Nephron (organoid): Measurements from ENCODE around the gene GPR139.

Source experiments
- H3K27ac Mint-ChIP-seq, 3 experiments: 2 replicates each; pipeline ENCODE4 v1.8.0; 2020; ENCODE audit warnings: mixed read lengths in 3 of 3, mild to moderate bottlenecking in 2 of 3, moderate library complexity in 1 of 3
- H3K27me3 Mint-ChIP-seq: 2 replicates; pipeline ENCODE4 v1.8.0; 2021; ENCODE audit warnings: low read depth, mild to moderate bottlenecking, moderate library complexity, mixed read lengths
- H3K36me3 Mint-ChIP-seq: 2 replicates; pipeline ENCODE4 v1.8.0; 2020; ENCODE audit warnings: low read depth, mixed read lengths
- H3K4me1 Mint-ChIP-seq: 2 replicates; pipeline ENCODE4 v1.8.0; 2020; ENCODE audit warnings: mixed read lengths
- H3K4me3 Mint-ChIP-seq, 3 experiments: 2 replicates each; pipeline ENCODE4 v1.8.0; 2020; ENCODE audit warnings: mild to moderate bottlenecking in 3 of 3, mixed read lengths in 3 of 3, moderate library complexity in 2 of 3
- H3K9me3 Mint-ChIP-seq: 2 replicates; pipeline ENCODE4 v1.8.0; 2020; ENCODE audit warnings: mixed read lengths
- TF ChIP-seq, protein P1 (sequence below), 3 experiments: fragments of 200-600 bp; sonication (generic); IDR thresholded peaks; one replicate each; pipeline ENCODE4 v1.5.0; 2021; ENCODE audit warnings: antibody characterized with exemption in 3 of 3; ENCODE audit not compliant: unreplicated experiment in 3 of 3

Gene GPR139

DNA sequence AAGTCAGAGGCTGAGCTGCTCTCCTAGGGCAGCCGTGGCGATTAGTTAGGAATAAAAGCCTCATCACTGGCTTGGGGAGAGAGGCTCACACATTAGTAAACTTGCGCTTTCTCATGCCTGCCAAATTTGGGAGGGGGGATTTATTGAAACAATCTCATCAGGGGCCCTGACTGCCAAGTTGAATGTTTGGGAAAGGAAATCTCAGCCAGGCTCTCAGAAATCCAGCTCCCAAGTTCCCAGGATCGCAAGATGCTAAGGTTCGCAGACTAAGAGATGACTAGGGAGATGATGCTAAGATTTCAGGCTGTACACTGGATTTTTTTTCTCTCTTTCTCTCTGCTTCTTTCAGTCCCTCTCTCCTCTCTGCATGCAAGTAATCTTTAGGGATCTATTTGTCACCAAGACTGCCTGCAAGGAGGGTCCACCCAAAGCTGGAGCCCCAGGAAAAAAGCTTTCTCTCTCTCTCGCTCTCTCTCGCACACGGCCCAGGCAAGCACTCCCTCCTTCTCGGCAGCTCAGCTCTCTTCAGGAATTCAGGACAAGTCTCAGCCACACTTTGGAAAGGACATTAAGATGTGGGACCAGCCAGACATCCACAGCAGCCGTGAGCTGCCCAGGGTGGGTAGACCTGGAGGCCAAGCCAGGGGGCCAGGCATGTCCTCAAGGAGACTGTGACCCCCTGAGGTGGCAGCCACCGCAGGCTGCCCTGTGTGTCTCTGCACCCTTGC lies 1.4 kb downstream of the GPR139 start:
- Mint-ChIP-seq H3K36me3 (no peaks in the 10 kb centered on the region), H3K27me3 (peaks cover 78% of the 10 kb centered on the region), H3K9me3 (peaks cover 7% of the 10 kb centered on the region), H3K4me3 (no peak overlapping the region), H3K4me1 (no peaks in the 10 kb centered on the region), H3K27ac (no peak overlapping the region)
- TF ChIP-seq, protein P1, sequence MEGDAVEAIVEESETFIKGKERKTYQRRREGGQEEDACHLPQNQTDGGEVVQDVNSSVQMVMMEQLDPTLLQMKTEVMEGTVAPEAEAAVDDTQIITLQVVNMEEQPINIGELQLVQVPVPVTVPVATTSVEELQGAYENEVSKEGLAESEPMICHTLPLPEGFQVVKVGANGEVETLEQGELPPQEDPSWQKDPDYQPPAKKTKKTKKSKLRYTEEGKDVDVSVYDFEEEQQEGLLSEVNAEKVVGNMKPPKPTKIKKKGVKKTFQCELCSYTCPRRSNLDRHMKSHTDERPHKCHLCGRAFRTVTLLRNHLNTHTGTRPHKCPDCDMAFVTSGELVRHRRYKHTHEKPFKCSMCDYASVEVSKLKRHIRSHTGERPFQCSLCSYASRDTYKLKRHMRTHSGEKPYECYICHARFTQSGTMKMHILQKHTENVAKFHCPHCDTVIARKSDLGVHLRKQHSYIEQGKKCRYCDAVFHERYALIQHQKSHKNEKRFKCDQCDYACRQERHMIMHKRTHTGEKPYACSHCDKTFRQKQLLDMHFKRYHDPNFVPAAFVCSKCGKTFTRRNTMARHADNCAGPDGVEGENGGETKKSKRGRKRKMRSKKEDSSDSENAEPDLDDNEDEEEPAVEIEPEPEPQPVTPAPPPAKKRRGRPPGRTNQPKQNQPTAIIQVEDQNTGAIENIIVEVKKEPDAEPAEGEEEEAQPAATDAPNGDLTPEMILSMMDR (IDR thresholded peaks at IDR 0.05; ENCODE audit: unreplicated experiment in 3 of 3) = no peak

DNA sequence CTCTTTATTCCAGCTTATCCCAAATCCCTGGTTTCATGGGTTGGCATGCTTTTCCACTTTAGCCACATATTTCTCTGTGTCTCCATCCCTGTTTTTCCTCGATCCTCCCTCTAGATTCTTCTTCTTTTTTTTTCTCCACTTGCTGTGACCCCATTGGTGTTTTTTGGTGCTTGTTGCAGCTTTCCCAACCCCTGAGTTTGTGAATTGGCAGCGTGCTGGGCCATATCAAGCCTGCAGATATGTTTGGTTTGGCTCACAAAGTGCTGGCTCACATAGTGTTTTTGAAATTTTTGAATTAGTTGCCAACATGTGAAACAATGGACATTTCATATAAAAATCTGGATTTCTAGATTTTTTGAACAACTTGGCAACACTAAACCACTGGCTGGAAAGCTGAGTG lies 8.8 kb downstream of the GPR139 start:
- H3K4me1 Mint-ChIP-seq = no peaks in the 10 kb centered on the region
- peaks cover 7% of the 10 kb centered on the region for H3K9me3 Mint-ChIP-seq
- no peak overlapping the region for H3K27ac Mint-ChIP-seq
- H3K4me3 Mint-ChIP-seq = no peak overlapping the region
- H3K27me3 Mint-ChIP-seq = peaks cover 13% of the 10 kb centered on the region
- no peaks in the 10 kb centered on the region for H3K36me3 Mint-ChIP-seq
- TF ChIP-seq, protein P1 (IDR thresholded peaks at IDR 0.05; ENCODE audit: unreplicated experiment in 3 of 3) = no peak

DNA sequence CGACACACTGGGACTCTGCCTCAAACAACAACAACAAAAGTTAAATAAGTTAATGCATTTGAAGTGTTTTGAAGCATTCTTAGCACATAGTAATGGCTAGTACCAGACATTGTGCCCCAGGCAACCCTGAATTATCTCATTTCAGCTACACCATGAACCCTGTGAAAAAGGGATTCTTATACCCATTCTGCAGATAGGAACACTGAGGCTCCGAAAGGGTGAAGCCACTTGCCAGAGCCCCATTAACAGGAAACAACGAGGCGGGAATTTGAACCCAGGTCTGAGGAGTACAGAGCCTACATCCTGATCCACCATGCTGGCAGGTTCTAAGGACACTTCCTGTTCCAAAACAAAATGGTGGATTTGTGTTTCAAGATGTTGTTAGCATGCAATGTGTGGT lies 9.2 kb downstream of the GPR139 start:
- TF ChIP-seq, protein P1 (IDR thresholded peaks at IDR 0.05; ENCODE audit: unreplicated experiment in 3 of 3) = no peak
- Mint-ChIP-seq H3K4me3 (no peak overlapping the region), H3K27me3 (peaks cover 9% of the 10 kb centered on the region), H3K9me3 (peaks cover 7% of the 10 kb centered on the region), H3K4me1 (no peaks in the 10 kb centered on the region), H3K27ac (no peak overlapping the region), H3K36me3 (no peaks in the 10 kb centered on the region)

DNA sequence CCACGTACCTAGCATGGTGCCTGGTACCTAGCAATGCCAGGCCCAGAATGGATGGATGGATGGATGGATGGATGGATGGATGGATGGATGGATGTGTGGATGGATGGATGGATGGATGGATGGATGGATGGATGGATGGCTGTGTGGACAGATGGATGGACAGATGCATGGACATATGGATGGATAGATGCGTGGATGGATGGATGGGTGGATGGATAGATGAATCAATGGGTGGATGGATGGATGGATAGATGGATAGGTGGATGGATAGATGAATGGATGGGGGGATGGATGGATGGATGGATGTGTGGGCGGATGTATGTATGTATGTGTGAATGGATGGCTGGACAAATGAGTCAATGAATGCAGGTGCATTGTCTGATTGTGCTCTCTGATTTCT lies 12.6 kb downstream of the GPR139 start:
- no peaks in the 10 kb centered on the region for H3K36me3 Mint-ChIP-seq
- H3K4me1 Mint-ChIP-seq = no peaks in the 10 kb centered on the region
- no peak overlapping the region for H3K27ac Mint-ChIP-seq
- TF ChIP-seq, protein P1 (IDR thresholded peaks at IDR 0.05; ENCODE audit: unreplicated experiment in 3 of 3) = no peak
- peaks cover 18% of the 10 kb centered on the region for H3K27me3 Mint-ChIP-seq
- H3K4me3 Mint-ChIP-seq = no peak overlapping the region
- H3K9me3 Mint-ChIP-seq = no peaks in the 10 kb centered on the region

DNA sequence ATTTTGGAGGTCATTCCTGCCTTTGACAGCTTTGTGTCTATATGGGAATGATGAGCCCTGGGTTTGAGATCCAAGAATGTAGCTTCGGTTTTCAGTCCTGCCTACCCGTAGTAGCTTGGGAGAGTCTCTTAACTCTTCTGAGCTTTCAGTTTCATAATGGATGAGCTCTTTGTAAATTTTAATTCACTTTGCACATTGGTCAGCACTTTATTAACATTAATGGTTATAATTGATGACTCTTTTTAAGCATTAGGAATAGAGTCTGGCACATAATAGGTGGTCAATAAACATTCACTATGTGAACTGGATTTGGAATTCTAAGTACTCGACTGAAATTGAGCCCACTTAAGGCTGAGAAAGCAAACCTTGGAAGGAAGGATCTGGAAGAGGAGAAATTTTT lies 17.3 kb downstream of the GPR139 start:
- Mint-ChIP-seq H3K4me3 (no peak overlapping the region), H3K4me1 (no peaks in the 10 kb centered on the region)

More for the DNA sequence above, 17.3 kb downstream of the GPR139 start:
- Mint-ChIP-seq H3K36me3 (no peaks in the 10 kb centered on the region), H3K9me3 (no peaks in the 10 kb centered on the region), H3K27me3 (peaks cover 30% of the 10 kb centered on the region), H3K27ac (no peak overlapping the region)
- TF ChIP-seq, protein P1 (IDR thresholded peaks at IDR 0.05; ENCODE audit: unreplicated experiment in 3 of 3) = no peak
